ENCODE data around the gene GNL3L. TPM values are rescaled to one million over a fixed set of nuclear protein-coding genes. Genes with fewer than 3 reads are reported as not detected.

GNL3L gene, protein sequence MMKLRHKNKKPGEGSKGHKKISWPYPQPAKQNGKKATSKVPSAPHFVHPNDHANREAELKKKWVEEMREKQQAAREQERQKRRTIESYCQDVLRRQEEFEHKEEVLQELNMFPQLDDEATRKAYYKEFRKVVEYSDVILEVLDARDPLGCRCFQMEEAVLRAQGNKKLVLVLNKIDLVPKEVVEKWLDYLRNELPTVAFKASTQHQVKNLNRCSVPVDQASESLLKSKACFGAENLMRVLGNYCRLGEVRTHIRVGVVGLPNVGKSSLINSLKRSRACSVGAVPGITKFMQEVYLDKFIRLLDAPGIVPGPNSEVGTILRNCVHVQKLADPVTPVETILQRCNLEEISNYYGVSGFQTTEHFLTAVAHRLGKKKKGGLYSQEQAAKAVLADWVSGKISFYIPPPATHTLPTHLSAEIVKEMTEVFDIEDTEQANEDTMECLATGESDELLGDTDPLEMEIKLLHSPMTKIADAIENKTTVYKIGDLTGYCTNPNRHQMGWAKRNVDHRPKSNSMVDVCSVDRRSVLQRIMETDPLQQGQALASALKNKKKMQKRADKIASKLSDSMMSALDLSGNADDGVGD
- total RNA-seq: 39.5 and 39.8 TPM in 2 replicates

DNA sequence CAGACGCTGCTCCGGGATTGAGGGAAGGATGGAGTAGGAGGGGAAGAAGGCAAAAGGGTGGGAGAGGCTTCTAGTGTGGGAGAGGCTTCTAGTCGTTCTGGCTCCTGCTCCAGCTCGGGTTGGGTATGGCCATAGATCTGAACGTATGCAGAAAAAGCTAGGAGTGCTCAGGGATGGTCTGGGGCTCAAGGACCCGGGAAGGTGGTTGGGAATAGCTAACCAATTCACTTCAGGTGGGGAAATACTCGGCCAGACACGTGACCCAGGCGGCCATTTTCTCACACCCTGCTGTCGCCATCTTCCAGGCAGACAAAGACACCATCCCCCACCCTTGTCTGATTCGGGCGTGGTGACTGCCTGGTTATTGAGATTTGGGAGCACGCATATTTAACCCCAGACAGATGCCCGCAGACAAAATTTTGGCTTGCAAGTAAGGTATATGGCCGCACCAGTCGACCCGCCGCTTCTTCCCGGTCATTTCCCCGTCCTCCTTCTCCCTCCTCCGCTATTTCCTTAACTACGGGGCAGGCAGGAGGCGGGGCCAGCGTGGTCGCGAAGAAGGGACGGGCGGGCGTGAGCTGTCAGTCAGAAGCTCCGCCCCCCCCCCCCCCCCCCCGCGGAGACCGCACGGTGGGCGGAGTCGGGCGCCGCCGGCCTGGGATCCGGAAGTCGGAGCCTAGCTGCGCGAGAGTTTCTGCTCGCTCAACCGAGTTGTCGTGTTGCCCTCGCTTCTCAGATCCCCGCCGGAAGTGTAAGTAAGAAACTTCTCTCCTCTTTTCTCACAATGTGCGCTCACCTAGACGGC, at the start of gene GNL3L:
Gene GNL3L, plus strand, starts transcription at position 668 of the 805 bp plus-strand sequence. CDS start 2,348 bp downstream, outside the sequence.
- Histone ChIP-seq H3K9me3 (ENCODE audit: low read depth, low read length) (peaks cover 3% of the 10 kb centered on the region), H3K79me2 (ENCODE audit: insufficient read depth, low read length) (peaks cover 40% of the 10 kb centered on the region), H3K4me1 (ENCODE audit: insufficient read depth, low read length) (peaks cover 12% of the 10 kb centered on the region), H3K27ac (ENCODE audit: low read depth, low read length) (peak within 1 kb of the TSS; percentile 77), H2AFZ (ENCODE audit: low read length) (peak within 1 kb of the TSS; percentile 90), H3K4me2 (ENCODE audit: insufficient read depth, low read length) (peak within 1 kb of the TSS; percentile 93), H3K27me3 (ENCODE audit: insufficient read depth, low read length) (no peaks in the 10 kb centered on the region), H3K36me3 (ENCODE audit: insufficient read depth, low read length) (peaks cover 6% of the 10 kb centered on the region), H4K20me1 (ENCODE audit: insufficient read depth, low read length) (no peaks in the 10 kb centered on the region), H3K4me3 (ENCODE audit: insufficient read depth, low read length) (peak within 1 kb of the TSS; percentile 78)
- TF ChIP-seq, protein P1, sequence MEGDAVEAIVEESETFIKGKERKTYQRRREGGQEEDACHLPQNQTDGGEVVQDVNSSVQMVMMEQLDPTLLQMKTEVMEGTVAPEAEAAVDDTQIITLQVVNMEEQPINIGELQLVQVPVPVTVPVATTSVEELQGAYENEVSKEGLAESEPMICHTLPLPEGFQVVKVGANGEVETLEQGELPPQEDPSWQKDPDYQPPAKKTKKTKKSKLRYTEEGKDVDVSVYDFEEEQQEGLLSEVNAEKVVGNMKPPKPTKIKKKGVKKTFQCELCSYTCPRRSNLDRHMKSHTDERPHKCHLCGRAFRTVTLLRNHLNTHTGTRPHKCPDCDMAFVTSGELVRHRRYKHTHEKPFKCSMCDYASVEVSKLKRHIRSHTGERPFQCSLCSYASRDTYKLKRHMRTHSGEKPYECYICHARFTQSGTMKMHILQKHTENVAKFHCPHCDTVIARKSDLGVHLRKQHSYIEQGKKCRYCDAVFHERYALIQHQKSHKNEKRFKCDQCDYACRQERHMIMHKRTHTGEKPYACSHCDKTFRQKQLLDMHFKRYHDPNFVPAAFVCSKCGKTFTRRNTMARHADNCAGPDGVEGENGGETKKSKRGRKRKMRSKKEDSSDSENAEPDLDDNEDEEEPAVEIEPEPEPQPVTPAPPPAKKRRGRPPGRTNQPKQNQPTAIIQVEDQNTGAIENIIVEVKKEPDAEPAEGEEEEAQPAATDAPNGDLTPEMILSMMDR (IDR thresholded peaks at IDR 0.05; ENCODE audit: extremely low read depth, low read depth, low read length): no peak
- peak; percentile 90 for DNase-seq (ENCODE audit: insufficient read length, low spot score, missing footprints)

DNA sequence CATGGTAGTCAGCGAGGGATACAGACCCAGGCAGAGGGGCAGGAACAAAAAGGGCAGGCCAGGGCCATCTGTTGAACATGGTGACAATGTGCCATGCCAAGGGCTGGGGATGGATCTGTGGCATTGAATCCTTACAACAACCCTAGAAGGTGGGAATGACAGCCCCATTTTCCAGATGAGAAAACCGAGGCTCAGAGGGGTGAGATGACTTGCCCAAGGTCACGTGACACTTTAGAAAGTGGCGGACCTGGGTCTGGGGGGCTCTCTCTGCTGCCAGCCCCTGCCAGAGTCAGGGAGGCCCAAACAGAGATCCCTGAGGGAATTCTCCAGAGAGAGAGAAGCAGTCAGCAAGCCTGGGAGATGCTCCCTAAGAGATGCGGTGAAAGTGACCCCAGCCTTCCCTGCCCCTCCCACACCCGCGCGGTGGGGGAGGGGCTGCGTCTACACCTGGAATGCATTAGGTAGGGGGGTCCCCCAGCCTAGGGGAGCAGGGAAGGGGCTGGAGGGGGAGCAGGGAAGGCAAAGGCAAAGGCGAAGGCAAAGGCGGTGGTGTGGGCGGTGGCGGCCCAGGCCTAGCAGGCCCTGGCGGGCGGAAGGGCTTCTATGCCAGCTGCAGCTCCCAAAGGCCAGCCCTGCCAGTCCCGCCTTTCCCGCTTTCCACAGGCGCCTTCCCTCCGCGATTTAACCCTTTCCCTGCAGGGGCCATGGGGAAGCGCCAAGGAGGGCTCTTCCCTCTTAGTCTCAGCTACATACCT, 47.0 kb upstream of the GNL3L start:
- H3K9me3 ChIP-seq (ENCODE audit: low read depth, low read length): no peaks in the 10 kb centered on the region
- no peaks in the 10 kb centered on the region for H4K20me1 ChIP-seq (ENCODE audit: insufficient read depth, low read length)
- peaks cover 50% of the 10 kb centered on the region for H3K79me2 ChIP-seq (ENCODE audit: insufficient read depth, low read length)
- peak overlapping the region; percentile 7 for H3K4me2 ChIP-seq (ENCODE audit: insufficient read depth, low read length)
- peak overlapping the region; percentile 26 for H3K27ac ChIP-seq (ENCODE audit: low read depth, low read length)
- H3K36me3 ChIP-seq (ENCODE audit: insufficient read depth, low read length): no peaks in the 10 kb centered on the region
- TF ChIP-seq, protein P1 (IDR thresholded peaks at IDR 0.05; ENCODE audit: extremely low read depth, low read depth, low read length): no peak
- peak overlapping the region; percentile 59 for H2AFZ ChIP-seq (ENCODE audit: low read length)
- H3K4me1 ChIP-seq (ENCODE audit: insufficient read depth, low read length): peaks cover 18% of the 10 kb centered on the region
- no peak for DNase-seq (ENCODE audit: insufficient read length, low spot score, missing footprints)
- H3K27me3 ChIP-seq (ENCODE audit: insufficient read depth, low read length): no peaks in the 10 kb centered on the region
- peak overlapping the region; percentile 27 for H3K4me3 ChIP-seq (ENCODE audit: insufficient read depth, low read length)

DNA sequence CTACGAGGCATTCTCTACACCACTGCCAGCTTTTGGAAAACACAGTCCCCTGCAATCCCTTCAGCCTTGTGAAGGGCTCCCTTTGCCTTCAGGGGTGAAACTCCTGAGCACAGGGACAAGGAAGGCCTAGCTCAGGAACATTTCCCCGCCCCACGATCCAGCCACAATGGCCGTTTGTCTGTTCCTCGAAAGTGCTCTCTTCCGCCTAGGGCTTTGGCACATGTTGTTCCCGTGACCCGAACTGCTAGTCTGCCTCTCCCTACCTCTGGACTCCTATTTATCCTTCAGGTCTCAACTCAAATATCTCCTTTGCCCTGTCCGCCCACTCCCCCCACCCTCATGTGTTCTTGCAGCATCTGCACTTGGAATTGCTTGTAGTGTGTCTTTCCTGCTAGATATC, 46.1 kb upstream of the GNL3L start:
- H3K4me2 ChIP-seq (ENCODE audit: insufficient read depth, low read length): peak overlapping the region; percentile 7
- H3K4me3 ChIP-seq (ENCODE audit: insufficient read depth, low read length): no peak overlapping the region
- DNase-seq (ENCODE audit: insufficient read length, low spot score, missing footprints): no peak
- peaks cover 18% of the 10 kb centered on the region for H3K4me1 ChIP-seq (ENCODE audit: insufficient read depth, low read length)
- H3K27ac ChIP-seq (ENCODE audit: low read depth, low read length): no peak overlapping the region
- H2AFZ ChIP-seq (ENCODE audit: low read length): peak overlapping the region; percentile 33
- H3K9me3 ChIP-seq (ENCODE audit: low read depth, low read length): no peaks in the 10 kb centered on the region
- peaks cover 44% of the 10 kb centered on the region for H3K79me2 ChIP-seq (ENCODE audit: insufficient read depth, low read length)
- H4K20me1 ChIP-seq (ENCODE audit: insufficient read depth, low read length): no peaks in the 10 kb centered on the region
- H3K27me3 ChIP-seq (ENCODE audit: insufficient read depth, low read length): no peaks in the 10 kb centered on the region
- TF ChIP-seq, protein P1 (IDR thresholded peaks at IDR 0.05; ENCODE audit: extremely low read depth, low read depth, low read length): no peak
- H3K36me3 ChIP-seq (ENCODE audit: insufficient read depth, low read length): no peaks in the 10 kb centered on the region

Data from osteoblast (primary cell).